HCT116 (cell line): ENCODE measurements around the gene IGSF9B. TPM values are rescaled to one million over a fixed set of nuclear protein-coding genes. Genes with fewer than 3 reads are reported as not detected.

Source experiments
- ATAC-seq: fragments of 200-7000 bp; cut with Tn5 transposase; 2 replicates; pipeline ENCODE4 v1.9.1; 2020; ENCODE audit warnings: mild to moderate bottlenecking, moderate library complexity
- BruUV-seq: library from RNA; stranded (reverse); fragments of 400-500 nt; replicated peaks from 2 replicates; lab custom pipeline; 2021; lab: Mats Ljungman, UMichigan
- CTCF ChIA-PET: fragments of 300-600 bp; sonication (Branson Sonifier 250); formaldehyde crosslinking; loops from one replicate; lab custom pipeline; 2021; ENCODE audit warnings: antibody characterized with exemption; lab: Charles Lee
- POLR2A ChIA-PET: fragments of 300-600, 350-600 bp; sonication (Branson Sonifier 250); formaldehyde crosslinking; loops from one replicate; lab custom pipeline; 2021; ENCODE audit warnings: antibody characterized with exemption; lab: Charles Lee
- RAD21 ChIA-PET, 2 experiments: fragments of 300-600 bp; sonication (Branson Sonifier 250); formaldehyde crosslinking; loops; one replicate each; lab custom pipeline; 2023; ENCODE audit warnings: low total read pairs in 2 of 2; ENCODE audit not compliant: uncharacterized antibody in 2 of 2, unreplicated experiment in 2 of 2, low non-redundant PET in 1 of 2; lab: Charles Lee
- DNase-seq: peaks from one replicate; pipeline ENCODE4 v3.0.0-alpha.2; 2010; ENCODE audit warnings: low read depth, low spot score
- H2AFZ ChIP-seq: fragments of 200-600 bp; shearing (Covaris generic), sonication (generic); 2 replicates; pipeline ENCODE4 v1.6.1; 2017; ENCODE audit warnings: low read depth, mixed run types, mixed read lengths, antibody characterized with exemption, low read length; ENCODE audit not compliant: poor library complexity, severe bottlenecking
- H3K27ac ChIP-seq: 2 replicates; pipeline ENCODE4 v1.5.1; 2012; ENCODE audit warnings: low read depth, low read length
- H3K27me3 ChIP-seq: fragments of 200-600 bp; sonication (generic); 2 replicates; pipeline ENCODE4 v1.6.1; 2016; ENCODE audit warnings: mixed run types, low read length, mixed read lengths; ENCODE audit not compliant: insufficient read depth
- H3K36me3 ChIP-seq, 2 experiments: fragments of 200-500 bp in 1 of 2; fragments of 200-600 bp in 1 of 2; sonication (Bioruptor generic) in 1 of 2; sonication (generic) in 1 of 2; 2 replicates each; pipeline versions ENCODE4 v1.5.1 to v1.6.1; 2014 to 2016; ENCODE audit warnings: low read length in 2 of 2, inconsistent platforms in 1 of 2, mixed read lengths in 1 of 2, mixed run types in 1 of 2; ENCODE audit not compliant: insufficient read depth in 2 of 2, control insufficient read depth in 1 of 2
- H3K4me1 ChIP-seq, 2 experiments: fragments of 200-600 bp in 1 of 2; sonication (generic) in 1 of 2; 2 replicates each; pipeline versions ENCODE4 v1.5.1 to v1.6.1; 2012 to 2017; ENCODE audit warnings: low read length in 2 of 2, inconsistent platforms in 1 of 2, mild to moderate bottlenecking in 1 of 2, mixed read lengths in 1 of 2, mixed run types in 1 of 2, moderate library complexity in 1 of 2; ENCODE audit not compliant: insufficient read depth in 2 of 2, control insufficient read depth in 1 of 2
- H3K4me2 ChIP-seq: fragments of 200-600 bp; sonication (generic); 2 replicates; pipeline ENCODE4 v1.6.1; 2017; ENCODE audit warnings: mixed run types, low read length, mixed read lengths
- H3K4me3 ChIP-seq, 2 experiments: fragments of 200-600 bp in 1 of 2; sonication (generic) in 1 of 2; replicated peaks in 1 of 2; 2 replicates each; pipeline ENCODE4 v1.5.1; 2011 to 2016; ENCODE audit warnings: low read length in 2 of 2, control low read depth in 1 of 2, low read depth in 1 of 2, mild to moderate bottlenecking in 1 of 2, mixed read lengths in 1 of 2, mixed run types in 1 of 2
- H3K79me2 ChIP-seq: fragments of 200-600 bp; sonication (generic); 2 replicates; pipeline ENCODE4 v1.6.1; 2017; ENCODE audit warnings: mild to moderate bottlenecking, mixed run types, low read length, moderate library complexity, mixed read lengths; ENCODE audit not compliant: insufficient read depth
- H3K9ac ChIP-seq: fragments of 200-600 bp; sonication (generic); 2 replicates; pipeline ENCODE4 v1.6.1; 2016; ENCODE audit warnings: low read length, mixed read lengths
- H3K9me2 ChIP-seq: fragments of 200-600 bp; sonication (generic), shearing (Covaris generic); 2 replicates; pipeline ENCODE4 v1.6.1; 2017; ENCODE audit warnings: mixed run types, mild to moderate bottlenecking, moderate library complexity; ENCODE audit not compliant: insufficient read depth
- H3K9me3 ChIP-seq, 2 experiments: fragments of 200-500 bp in 1 of 2; fragments of 200-600 bp in 1 of 2; sonication (Bioruptor generic) in 1 of 2; sonication (generic) in 1 of 2; 2 replicates each; pipeline ENCODE4 v1.6.1; 2014 to 2017; ENCODE audit warnings: low read length in 2 of 2, mixed read lengths in 2 of 2, inconsistent platforms in 1 of 2, low read depth in 1 of 2, mild to moderate bottlenecking in 1 of 2, mixed run types in 1 of 2, moderate library complexity in 1 of 2; ENCODE audit not compliant: control insufficient read depth in 1 of 2, insufficient read depth in 1 of 2
- H4K20me1 ChIP-seq: fragments of 200-600 bp; sonication (generic), shearing (Covaris generic); 2 replicates; pipeline ENCODE4 v1.6.1; 2017; ENCODE audit warnings: mixed run types, mild to moderate bottlenecking, moderate library complexity; ENCODE audit not compliant: insufficient read depth
- CEBPB ChIP-seq: IDR thresholded peaks from 2 replicates; pipeline ENCODE4 v1.6.1; 2012; ENCODE audit warnings: low read depth
- EGR1 ChIP-seq: IDR thresholded peaks from 2 replicates; pipeline ENCODE4 v1.6.1; 2012; ENCODE audit warnings: low read depth
- POLR2A ChIP-seq: IDR thresholded peaks from 2 replicates; pipeline ENCODE4 v1.7.0; 2011; ENCODE audit warnings: borderline replicate concordance; ENCODE audit not compliant: insufficient read depth, insufficient read length; ENCODE audit errors: extremely low read depth
- intact Hi-C: fragments of 100-400 bp; cut with micrococcal nuclease; formaldehyde crosslinking; loops from 2 replicates; pipeline ENCODE4 v1.10.0; 2022
- total RNA-seq: library from RNA; stranded (reverse); gene quantifications from one replicate; pipeline ENCODE4 v1.2.1, GENCODE V29; 2021; ENCODE audit not compliant: unreplicated experiment
- TF ChIP-seq, protein P1 (sequence below): IDR thresholded peaks from 2 replicates; pipeline ENCODE4 v1.6.1; 2011; ENCODE audit warnings: mild to moderate bottlenecking, low read length, moderate library complexity; ENCODE audit not compliant: insufficient replicate concordance; ENCODE audit errors: extremely low read depth

Gene IGSF9B
- total RNA-seq, 1 experiment from 2014 or later, result 12.4 TPM

DNA sequence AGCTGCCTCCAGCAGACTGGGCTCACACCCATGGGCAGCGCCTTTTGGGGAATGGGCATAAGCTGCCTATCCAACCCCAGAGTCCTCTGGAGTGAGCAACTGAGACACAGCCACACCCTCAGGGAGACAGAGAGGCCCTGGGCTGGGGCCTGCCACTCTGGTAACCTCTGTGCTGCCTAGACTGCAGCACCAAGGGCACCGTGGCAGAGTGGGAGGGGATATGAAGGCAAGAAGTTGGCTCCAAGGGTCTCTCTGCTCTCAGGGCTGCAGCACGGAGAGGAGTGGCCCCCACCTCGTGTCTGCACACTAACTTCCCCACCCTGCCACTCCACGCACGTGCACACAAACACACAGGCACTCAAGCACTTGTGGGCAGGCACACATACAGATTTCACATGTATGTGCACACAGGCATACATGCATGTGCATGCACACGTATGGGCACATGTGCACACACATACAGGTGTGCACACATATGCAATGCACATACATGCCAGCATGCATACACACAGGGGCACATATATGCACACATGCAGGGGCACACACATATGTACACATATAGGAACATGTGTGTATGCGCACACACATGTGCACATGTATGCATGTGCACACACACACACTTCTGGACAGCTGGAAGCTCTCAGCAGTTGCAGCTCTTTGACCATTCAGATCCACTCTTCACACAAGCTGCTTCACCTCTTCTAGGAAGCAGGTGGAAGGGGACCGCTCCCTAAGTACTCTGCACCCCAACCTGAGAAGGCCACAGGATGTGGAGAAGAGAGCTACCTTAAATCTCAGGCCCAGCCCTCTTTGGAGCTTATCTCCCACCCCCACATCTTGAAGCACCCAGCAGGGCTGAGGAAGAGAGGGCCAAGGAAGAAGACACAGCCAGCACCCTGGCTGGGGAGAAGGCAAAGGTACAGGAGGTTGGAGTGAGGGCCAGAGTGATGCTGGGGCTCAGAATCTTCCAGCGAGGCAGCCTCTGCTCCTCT is 4.3 kb downstream of the IGSF9B start:
- Histone ChIP-seq H3K9me2 (no peaks in the 10 kb centered on the region), H3K79me2 (peaks cover 12% of the 10 kb centered on the region), H3K4me3 (no peak overlapping the region), H3K36me3 (no peaks in the 10 kb centered on the region; a peak in 1 of 4 replicates), H3K9me3 (no peaks in the 10 kb centered on the region), H3K9ac (no peak overlapping the region), H3K27ac (no peak overlapping the region), H3K4me2 (no peak overlapping the region), H4K20me1 (no peaks in the 10 kb centered on the region), H3K27me3 (no peaks in the 10 kb centered on the region), H3K4me1 (peaks cover under 1 to 22% of the 10 kb centered on the region in 2 experiments; a peak in 3 of 4 replicates), H2AFZ (no peak overlapping the region)
- TF ChIP-seq EGR1, result no peak
- no peak for TF ChIP-seq POLR2A
- TF ChIP-seq CEBPB, result no peak
- TF ChIP-seq, protein P1, sequence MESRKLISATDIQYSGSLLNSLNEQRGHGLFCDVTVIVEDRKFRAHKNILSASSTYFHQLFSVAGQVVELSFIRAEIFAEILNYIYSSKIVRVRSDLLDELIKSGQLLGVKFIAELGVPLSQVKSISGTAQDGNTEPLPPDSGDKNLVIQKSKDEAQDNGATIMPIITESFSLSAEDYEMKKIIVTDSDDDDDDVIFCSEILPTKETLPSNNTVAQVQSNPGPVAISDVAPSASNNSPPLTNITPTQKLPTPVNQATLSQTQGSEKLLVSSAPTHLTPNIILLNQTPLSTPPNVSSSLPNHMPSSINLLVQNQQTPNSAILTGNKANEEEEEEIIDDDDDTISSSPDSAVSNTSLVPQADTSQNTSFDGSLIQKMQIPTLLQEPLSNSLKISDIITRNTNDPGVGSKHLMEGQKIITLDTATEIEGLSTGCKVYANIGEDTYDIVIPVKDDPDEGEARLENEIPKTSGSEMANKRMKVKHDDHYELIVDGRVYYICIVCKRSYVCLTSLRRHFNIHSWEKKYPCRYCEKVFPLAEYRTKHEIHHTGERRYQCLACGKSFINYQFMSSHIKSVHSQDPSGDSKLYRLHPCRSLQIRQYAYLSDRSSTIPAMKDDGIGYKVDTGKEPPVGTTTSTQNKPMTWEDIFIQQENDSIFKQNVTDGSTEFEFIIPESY, result no peak
- RAD21 ChIA-PET, result no interaction called here
- no peak for ATAC-seq
- POLR2A ChIA-PET, result no interaction called here
- CTCF ChIA-PET, result no interaction called here
- no peak for DNase-seq
- intact Hi-C loops, result no loop called here
- no TSS peak for BruUV-seq
